Caco-2 (cell line): Measurements from ENCODE around the gene LRRN1. TPM values are rescaled to one million over a fixed set of nuclear protein-coding genes. Genes with fewer than 3 reads are reported as not detected.

Experiments used
- BruUV-seq: library from RNA; stranded (reverse); fragments of 400-500 nt; replicated peaks from 2 replicates; lab custom pipeline; 2021; lab: Mats Ljungman, UMichigan
- CTCF ChIA-PET: fragments of 300-600 bp; sonication (Branson Sonifier 250); formaldehyde crosslinking; loops from one replicate; lab custom pipeline; 2022; ENCODE audit warnings: antibody characterized with exemption; lab: Charles Lee
- POLR2A ChIA-PET: fragments of 300-600 bp; sonication (Branson Sonifier 250); formaldehyde crosslinking; loops from one replicate; lab custom pipeline; 2022; ENCODE audit warnings: antibody characterized with exemption; lab: Charles Lee
- DNase-seq, 2 experiments: peaks; one replicate each; pipeline versions ENCODE4 v3.0.0 to v3.0.0-alpha.2; 2020 to 2022
- H3K27me3 ChIP-seq: replicated peaks from 2 replicates; pipeline ENCODE4 v1.6.0; 2011; ENCODE audit warnings: low read length; ENCODE audit not compliant: control insufficient read depth, insufficient read depth
- H3K36me3 ChIP-seq: 2 replicates; pipeline ENCODE4 v1.5.1; 2011; ENCODE audit warnings: low read length; ENCODE audit not compliant: control insufficient read depth, insufficient read depth
- H3K4me1 ChIP-seq: fragments of 250-450 bp; sonication (Bioruptor Pico); 2 replicates; pipeline ENCODE4 v1.5.1; 2020; ENCODE audit warnings: mild to moderate bottlenecking
- H3K4me3 ChIP-seq: 2 replicates; pipeline ENCODE4 v1.5.1; 2011; ENCODE audit warnings: low read depth, mild to moderate bottlenecking, control low read depth, low read length
- H3K9me3 ChIP-seq: fragments of 250-450 bp; sonication (Bioruptor Pico); 2 replicates; pipeline ENCODE4 v1.5.1; 2020; ENCODE audit warnings: mild to moderate bottlenecking, moderate library complexity
- H3K27ac Mint-ChIP-seq: one replicate; pipeline ENCODE4 v1.8.0; 2022; ENCODE audit warnings: mixed read lengths; ENCODE audit not compliant: unreplicated experiment
- H3K27me3 Mint-ChIP-seq: one replicate; pipeline ENCODE4 v1.8.0; 2022; ENCODE audit warnings: mixed read lengths; ENCODE audit not compliant: insufficient read depth, unreplicated experiment
- H3K36me3 Mint-ChIP-seq: one replicate; pipeline ENCODE4 v1.8.0; 2022; ENCODE audit warnings: mild to moderate bottlenecking, mixed read lengths; ENCODE audit not compliant: insufficient read depth, unreplicated experiment
- H3K4me1 Mint-ChIP-seq: one replicate; pipeline ENCODE4 v1.8.0; 2022; ENCODE audit warnings: low read depth, mixed read lengths; ENCODE audit not compliant: unreplicated experiment
- H3K4me3 Mint-ChIP-seq: one replicate; pipeline ENCODE4 v1.8.0; 2022; ENCODE audit warnings: mild to moderate bottlenecking, moderate library complexity, mixed read lengths; ENCODE audit not compliant: unreplicated experiment
- H3K9me3 Mint-ChIP-seq: one replicate; pipeline ENCODE4 v1.8.0; 2022; ENCODE audit warnings: mixed read lengths; ENCODE audit not compliant: unreplicated experiment
- intact Hi-C: fragments of 100-400 bp; cut with micrococcal nuclease; formaldehyde crosslinking; loops from one replicate; pipeline ENCODE4 v1.10.0; 2022; ENCODE audit not compliant: unreplicated experiment
- total RNA-seq: library from RNA; stranded (reverse); gene quantifications from 2 replicates; pipeline ENCODE4 v1.2.3, GENCODE V29; 2022
- TF ChIP-seq, protein P1 (sequence below), 2 experiments: fragments of 200-600 bp in 1 of 2; IDR thresholded peaks; 1 replicate in 1 of 2; 2 replicates in 1 of 2; pipeline versions ENCODE4 v1.5.1 to v1.8.0; 2011 to 2022; ENCODE audit warnings: antibody characterized with exemption in 1 of 2, control low read depth in 1 of 2, inconsistent platforms in 1 of 2, low read depth in 1 of 2, low read length in 1 of 2, mild to moderate bottlenecking in 1 of 2, moderate library complexity in 1 of 2; ENCODE audit not compliant: insufficient read depth in 1 of 2, severe bottlenecking in 1 of 2, unreplicated experiment in 1 of 2

Gene LRRN1
- total RNA-seq, 1 experiment from 2014 or later = 0.84 TPM

DNA sequence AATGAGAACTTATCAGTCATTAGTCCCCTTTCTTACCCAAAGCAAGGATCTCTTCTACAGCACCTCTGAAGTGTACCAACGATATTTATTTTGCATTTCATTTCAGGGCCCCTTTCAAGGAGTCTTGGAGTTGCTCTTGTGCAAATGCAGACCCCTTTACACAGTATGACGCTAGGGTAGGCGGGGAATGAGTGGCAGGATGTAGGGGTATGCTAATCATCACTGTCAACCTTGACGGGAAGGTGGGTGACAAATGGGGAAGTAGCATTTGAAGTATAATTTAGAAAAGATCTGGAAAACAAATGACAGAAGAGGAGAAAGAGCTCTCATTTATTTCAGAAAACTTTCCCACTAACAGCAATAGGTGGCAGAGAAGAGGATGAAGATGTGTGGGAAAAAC, 94.4 kb downstream of the LRRN1 start:
- no peak overlapping the region for H3K4me3 ChIP-seq
- POLR2A ChIA-PET = no interaction called here
- Mint-ChIP-seq H3K27ac (no peak overlapping the region), H3K9me3 (no peaks in the 10 kb centered on the region), H3K36me3 (no peaks in the 10 kb centered on the region), H3K4me1 (no peaks in the 10 kb centered on the region), H3K27me3 (no peaks in the 10 kb centered on the region), H3K4me3 (no peak overlapping the region)
- no peaks in the 10 kb centered on the region for H3K27me3 ChIP-seq
- TF ChIP-seq, protein P1, sequence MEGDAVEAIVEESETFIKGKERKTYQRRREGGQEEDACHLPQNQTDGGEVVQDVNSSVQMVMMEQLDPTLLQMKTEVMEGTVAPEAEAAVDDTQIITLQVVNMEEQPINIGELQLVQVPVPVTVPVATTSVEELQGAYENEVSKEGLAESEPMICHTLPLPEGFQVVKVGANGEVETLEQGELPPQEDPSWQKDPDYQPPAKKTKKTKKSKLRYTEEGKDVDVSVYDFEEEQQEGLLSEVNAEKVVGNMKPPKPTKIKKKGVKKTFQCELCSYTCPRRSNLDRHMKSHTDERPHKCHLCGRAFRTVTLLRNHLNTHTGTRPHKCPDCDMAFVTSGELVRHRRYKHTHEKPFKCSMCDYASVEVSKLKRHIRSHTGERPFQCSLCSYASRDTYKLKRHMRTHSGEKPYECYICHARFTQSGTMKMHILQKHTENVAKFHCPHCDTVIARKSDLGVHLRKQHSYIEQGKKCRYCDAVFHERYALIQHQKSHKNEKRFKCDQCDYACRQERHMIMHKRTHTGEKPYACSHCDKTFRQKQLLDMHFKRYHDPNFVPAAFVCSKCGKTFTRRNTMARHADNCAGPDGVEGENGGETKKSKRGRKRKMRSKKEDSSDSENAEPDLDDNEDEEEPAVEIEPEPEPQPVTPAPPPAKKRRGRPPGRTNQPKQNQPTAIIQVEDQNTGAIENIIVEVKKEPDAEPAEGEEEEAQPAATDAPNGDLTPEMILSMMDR (IDR thresholded peaks at IDR 0.05; ENCODE audit: insufficient read depth in 1 of 2, low read depth in 1 of 2, low read length in 1 of 2, severe bottlenecking in 1 of 2, unreplicated experiment in 1 of 2) = no peak
- H3K36me3 ChIP-seq = no peaks in the 10 kb centered on the region
- H3K9me3 ChIP-seq = no peaks in the 10 kb centered on the region
- BruUV-seq = no TSS peak
- intact Hi-C loops = no loop called here
- no peak for DNase-seq
- H3K4me1 ChIP-seq = no peaks in the 10 kb centered on the region
- CTCF ChIA-PET = no interaction called here
